Nucleus accumbens (tissue), 56 donors: ENCODE results near the gene EXOC3L2.
A peak's percentile ranks its signal among the peaks of the same experiment; 100 is the strongest.
"Not testable (repeated sequence)": the region's sequence is repeated elsewhere in the genome, so short reads cannot be mapped to it uniquely, and the experiment has no call there.

Experiments used
- DNase-seq, 56 donors: peaks; one replicate each; lab custom pipeline; 2025; lab: John Stamatoyannopoulos, UW

EXOC3L2 gene

DNA sequence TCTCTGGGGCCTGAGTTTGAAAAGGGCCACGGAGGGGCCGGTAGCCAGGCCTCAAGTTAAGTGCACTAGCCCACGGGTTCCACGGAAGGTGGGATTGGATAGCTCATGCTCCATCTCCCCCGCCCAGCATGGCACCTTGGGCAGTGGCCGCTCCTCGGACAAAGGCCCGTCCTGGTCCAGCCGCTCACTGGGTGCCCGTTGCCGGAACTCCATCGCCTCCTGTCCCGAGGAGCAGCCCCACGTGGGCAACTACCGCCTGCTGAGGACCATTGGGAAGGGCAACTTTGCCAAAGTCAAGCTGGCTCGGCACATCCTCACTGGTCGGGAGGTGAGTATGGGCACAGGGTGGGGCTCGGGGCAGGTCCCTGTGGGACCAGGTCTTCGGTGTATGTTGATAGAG lies 13.7 kb upstream of the EXOC3L2 start:
- no peak for DNase-seq

GRCh38 chr19:45256836-45257235 lies 11.6 kb upstream of the EXOC3L2 start:
- no peak for DNase-seq

DNA sequence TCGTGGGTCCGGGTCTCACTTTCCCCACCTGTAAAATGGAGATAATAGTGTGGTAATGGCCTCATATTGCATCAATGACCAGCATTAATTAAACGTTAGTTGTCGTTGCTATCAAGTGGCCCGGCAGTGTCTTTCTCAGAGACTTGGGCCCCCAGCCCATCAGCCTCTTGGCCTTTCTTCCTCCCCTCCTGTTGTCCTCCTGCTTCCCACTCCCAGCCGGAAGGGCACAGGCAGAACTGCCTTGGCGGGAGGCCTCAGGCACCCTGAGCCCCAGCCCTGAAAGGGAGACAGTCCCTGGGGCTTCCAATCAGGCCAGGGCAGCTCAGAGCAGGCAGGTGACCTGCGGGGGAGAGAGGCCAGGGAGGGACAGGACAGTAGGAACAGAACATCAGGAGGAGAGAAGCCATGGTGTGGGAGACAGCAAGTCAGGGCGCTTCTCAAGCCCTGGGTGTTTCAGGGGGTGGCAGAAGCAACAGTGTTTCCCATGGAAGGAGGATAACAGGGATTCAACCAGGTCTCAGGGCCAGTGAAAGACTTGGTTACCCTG lies 10.5 kb upstream of the EXOC3L2 start:
- no peak for DNase-seq

DNA sequence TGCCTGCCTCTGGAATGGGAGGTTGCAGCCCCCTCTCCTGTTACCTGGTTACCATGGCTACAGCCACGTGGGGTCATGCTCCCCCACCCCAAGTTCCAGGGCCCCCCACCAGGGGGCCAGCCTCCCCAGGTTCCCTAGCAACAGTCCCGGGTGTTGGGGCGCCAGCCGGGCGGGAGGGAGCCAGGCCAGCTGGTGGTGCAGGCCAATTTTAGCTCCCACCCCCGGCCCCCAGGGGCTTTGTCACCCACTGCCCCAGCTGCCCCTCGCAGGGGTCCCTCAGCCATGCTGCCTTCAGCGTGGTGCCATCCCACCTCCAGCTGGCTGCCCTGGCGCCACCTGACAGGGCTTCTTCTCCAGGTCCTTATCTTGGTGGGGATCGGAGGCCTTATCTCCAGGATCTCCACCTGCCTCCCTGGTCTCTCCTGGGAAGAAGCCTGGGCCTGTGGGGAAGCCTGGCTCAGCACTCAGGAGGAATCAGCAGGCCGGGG lies 8.9 kb upstream of the EXOC3L2 start:
- DNase-seq, result no peak

DNA sequence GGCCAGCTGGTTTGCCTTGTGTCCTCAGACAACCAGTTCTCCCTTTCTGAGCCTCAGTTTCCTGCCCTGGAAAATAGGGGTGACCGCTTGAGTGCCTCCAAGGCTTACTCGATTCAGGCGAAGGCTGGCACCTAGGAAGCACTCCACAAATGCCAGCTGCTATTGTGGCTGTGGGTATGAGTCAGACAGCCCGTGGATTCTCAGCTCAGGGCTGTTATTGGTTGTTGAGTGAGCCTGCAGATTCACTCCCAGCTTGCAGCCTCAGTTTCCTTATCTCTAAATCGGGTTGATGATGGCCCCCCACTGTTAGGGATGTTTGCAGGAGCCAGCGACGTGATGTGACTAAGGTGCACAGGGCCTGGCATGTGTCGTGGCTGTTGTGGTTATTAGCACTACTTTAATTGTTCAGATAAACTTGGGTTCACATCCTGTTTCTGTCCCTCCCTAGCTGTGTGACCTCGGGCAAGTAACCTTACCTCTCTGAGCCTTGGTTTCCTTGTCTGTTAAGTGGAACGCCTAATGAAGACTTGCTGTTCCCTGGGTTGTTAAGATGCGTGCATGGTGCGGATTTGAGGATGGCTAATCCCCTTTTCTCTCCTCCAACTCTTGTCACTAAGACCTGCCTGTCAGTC lies 8.3 kb upstream of the EXOC3L2 start:
- DNase-seq, result peak in 7 of 56 donors; percentile 5 to 29 (median 19)

DNA sequence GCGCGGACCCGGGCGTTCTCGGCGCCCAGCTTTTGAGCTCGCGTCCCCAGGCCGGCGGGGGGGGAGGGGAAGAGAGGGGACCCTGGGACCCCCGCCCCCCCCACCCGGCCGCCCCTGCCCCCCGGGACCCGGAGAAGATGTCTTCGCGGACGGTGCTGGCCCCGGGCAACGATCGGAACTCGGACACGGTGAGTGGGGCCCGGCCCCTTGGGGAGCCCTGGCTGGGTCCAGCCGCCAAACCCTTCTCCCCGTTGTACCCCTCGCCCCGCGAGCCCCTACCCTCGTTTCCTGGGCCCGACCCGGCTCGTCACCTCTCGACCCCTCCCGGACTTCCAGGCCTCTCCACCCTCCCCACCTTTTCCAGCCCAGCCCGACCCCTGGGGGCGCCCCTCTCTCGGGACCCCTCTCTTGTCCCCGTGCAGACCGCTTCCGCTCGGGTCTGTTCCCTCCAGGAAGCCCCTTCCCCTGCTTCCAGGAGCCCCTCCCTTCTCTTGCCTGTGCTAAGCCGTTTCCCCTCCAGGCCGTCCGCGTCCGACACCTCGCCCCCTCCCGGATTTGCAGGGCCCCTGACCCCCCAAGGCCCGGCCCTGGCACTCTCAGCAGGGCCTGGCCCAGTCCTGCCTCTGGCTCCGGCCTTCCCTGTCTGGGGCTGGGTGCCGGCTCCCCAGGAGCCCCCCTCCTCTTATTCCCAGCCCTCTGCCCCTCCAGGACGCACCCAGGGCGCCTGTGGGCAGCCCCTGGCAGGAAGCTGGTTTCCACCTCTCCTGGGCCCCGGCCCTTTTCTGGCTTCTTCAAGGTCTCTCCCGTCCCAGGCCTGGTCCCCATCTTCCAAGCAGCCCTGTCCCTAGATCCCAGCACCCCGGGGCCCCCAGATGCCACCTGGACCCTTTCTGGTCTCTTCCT lies 6.5 kb upstream of the EXOC3L2 start:
- DNase-seq, result peak in 3 of 56 donors; percentile 13 to 35 (median 21)

DNA sequence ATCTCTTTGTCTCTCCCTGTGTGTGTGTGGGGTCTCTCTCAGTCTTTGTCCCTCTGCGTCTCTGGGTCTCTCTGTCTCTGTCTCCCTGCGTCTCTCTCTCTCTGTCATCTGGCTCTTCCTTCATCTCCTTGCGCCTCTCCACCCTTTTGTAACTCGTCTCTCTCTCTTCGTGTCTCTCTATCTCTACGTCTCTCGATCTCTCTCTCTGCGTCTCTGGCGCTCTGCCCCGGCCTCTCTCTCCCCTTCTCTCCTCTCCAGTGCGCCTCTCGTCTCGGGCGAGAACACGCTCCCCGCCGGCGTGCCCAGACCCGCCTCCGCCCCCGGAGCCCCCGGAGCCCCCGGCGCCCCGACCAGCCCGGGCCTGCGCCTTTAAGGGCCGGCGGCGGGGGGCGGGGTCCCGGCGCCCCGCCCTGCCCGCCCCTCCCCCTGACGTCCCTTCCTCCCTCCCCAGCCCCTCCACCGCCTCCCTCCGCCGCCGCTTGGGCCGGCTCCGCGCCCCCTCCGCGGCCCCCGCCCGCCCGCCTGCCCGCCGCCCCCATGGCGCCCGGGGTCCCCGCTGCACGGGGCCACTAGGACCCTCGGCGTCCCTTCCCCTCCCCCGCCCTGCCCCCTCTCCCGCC lies 5.7 kb upstream of the EXOC3L2 start, which contains the start of gene MARK4:
Gene MARK4, plus strand, starts transcription at position 440 of the 620 bp plus-strand sequence. CDS start 318 bp downstream, outside the sequence.
- peak in 45 of 56 donors; percentile 6 to 78 (median 33) for DNase-seq

GRCh38 chr19:45250216-45250831 lies 5.1 kb upstream of the EXOC3L2 start:
- DNase-seq, result peak in 1 of 56 donors; percentile 32

- DNase-seq, result no peak
These were observed 4.2 kb upstream of the EXOC3L2 start for GRCh38 chr19:45249261-45250033.

GRCh38 chr19:45247136-45247535 lies 1.9 kb upstream of the EXOC3L2 start:
- no peak for DNase-seq

GRCh38 chr19:45245826-45246225 lies 619 bp upstream of the EXOC3L2 start:
- DNase-seq, result no peak

DNA sequence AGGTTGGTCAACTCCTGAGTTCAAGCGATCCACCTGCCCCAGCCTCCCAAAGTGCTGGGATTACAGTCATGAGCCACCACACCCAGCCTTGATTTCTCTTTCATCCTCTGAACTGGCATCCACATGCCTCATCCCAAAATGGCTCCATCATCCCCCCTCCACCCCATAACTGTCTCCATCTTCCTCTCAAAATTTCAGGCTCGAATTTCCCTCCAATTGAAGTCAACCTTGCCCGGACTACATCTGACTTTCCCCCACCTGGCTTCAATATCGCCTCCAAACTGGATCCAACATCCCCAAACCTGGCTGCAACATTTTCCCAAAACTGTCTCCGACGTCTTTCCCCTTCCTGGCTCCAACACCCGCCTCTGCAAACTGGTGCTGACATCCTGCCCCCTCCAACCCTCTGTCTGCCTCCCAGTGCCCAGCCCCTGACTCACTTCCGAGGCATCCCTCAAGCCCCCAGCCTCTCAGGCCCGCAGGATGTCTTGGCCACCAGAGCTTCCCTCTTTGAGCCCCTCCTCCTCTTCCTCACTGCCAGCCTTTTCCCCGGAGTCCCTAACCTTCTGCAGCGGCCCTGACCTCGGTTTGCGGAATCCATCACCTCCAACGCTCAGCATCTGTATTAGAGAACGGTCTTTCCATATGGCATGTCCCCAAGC lies 943 bp downstream of the EXOC3L2 start:
- DNase-seq, result no peak

DNA sequence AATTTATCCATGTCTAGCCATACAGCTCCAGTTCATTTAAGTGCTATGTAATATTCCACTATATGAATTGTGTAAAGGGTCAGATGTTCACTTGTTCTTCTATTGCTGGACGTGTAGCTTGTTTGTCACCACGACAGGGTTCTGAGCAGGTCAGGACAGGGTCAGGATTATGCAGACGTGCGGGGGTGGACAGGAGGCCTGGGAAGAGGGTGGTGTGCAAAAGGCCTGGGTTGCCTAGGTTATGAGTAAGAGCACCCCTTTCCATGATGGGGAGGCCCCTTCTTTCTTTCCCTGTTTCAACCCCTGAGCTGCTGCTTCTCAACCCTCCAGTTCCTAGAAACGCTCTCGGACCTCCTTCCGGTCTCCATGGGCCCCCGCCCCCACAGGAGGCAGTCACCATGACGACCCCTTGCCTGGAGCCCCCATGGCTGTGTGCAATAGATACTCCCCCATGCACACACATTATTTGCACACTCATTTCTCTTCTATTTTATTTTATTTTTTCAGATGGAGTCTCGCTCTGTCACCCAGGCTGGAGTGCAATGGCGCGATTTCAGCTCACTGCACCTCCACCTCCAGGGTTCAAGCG lies 2.0 kb downstream of the EXOC3L2 start:
- DNase-seq, result no peak

DNA sequence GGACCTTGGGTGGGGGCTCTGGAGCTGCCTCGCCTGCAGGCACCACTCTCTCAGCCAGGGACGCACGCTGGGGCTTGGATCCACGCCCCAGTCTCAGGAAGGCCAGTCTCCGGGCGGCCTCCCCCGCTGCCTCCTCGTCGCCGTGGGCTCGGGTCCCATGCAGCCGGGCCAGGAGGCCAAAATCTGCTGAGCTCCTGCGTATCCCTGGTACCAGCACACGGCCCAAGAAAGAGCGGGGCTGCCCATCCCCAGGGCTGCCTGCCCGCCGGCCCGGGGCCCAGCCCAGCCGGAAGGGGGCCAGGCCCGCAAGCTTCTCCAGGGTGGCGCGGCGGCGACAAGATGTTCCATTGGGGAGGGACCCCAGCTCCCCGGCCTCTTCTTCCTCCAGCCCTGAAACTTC lies 6.7 kb downstream of the EXOC3L2 start:
- DNase-seq, result no peak

- no peak for DNase-seq
These were observed 9.7 kb downstream of the EXOC3L2 start for GRCh38 chr19:45235485-45235884.

DNA sequence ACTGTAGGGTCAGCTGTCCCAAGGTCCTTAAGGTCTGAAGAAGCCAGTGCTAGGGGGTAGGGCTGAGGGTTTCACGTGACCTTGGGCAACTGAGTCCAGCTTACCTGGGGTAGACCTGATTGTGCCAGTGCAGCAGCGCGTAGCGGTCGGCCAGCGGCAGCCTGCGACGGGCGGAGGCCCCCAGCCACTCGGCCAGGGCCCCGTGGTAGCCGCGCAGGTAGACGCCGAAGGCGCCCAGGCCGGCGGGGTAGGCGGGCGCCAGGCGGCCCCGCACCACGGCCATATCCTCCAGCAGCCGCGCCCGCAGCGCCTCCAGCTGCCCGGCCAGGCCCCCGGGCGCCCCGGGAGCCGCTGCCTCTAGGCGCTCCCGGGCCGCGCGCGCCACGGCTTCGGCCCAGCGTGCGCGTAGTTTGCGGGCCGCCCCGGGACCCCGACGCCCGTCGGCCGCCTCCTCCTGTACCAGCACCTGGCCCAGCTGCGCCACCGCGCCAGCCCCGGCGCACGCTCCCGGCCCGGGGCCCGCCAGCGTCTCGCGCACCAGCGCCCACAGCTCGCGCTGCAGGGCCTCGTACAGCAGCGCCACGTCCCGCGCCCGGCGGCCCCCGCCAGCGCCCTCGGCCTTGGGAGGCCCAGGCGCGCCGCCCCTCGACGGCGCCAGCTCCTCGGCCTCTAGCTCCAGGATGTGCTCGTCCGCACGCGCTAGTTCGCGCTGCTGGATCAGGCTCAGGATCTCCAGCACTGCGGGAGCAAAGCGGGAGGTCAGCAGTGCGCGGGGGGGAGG lies 10.9 kb downstream of the EXOC3L2 start:
- DNase-seq, result no peak

DNA sequence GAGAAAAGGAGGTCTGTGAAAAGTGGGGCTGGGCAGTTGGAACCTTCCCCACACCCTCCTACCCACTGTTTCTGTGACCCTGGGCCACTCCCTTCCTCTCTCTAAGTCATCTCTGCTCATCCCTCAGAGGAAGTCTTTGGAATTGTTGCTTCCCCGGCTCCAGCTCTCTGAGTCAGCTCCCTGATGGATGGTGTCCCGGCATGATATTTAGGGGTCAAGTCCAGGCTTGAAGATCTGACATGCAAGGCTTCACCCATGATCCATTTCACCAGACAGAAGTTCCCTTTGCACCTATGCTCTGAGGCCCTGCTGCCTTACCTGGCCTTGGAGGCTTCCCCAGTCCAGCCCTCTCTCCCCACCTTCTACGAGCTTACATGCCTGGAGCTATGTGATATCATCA lies 13.3 kb downstream of the EXOC3L2 start:
- no peak for DNase-seq

GRCh38 chr19:45229056-45229455 lies 16.2 kb downstream of the EXOC3L2 start:
- DNase-seq, result not testable (repeated sequence)
